DLD1 (cell line): ENCODE data around the gene TMEM140.

ENCODE experiments used
- in situ Hi-C: cut with HindIII; loops from 2 replicates; pipeline ENCODE4 v1.10.0; 2017; ENCODE audit warnings: low sequenced_read_pairs

The TMEM140 gene

DNA sequence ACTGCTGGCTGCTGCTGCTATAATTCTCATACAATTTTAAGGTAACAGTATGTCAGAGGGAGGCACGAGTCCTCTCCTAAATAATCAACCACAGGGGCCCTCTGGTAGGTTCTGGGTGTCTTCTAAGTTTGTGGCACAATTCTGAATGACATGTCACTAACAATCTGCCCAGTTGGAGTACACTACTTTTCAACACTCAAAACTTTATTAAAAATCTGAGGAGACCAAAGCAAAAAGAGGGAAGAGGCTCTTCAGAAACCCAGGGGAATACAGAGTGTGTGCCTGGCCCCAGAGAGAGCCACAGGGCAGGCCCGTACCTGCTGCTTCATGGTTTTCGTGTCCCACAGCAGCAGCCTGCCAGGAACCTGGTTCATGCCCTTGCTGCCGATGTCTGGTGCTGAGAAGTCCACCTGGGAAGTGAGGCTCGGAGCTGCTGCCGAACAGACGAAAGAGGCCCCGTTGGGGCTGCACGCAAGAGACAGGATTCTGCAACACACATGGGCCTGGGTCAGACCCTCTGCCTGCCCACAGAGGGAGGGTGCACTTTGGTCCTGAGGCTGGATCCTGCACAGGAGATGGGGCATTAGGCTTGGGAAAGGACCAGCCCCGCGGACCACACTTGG lies 45.2 kb downstream of the TMEM140 start:
- in situ Hi-C loops = no loop called here

DNA sequence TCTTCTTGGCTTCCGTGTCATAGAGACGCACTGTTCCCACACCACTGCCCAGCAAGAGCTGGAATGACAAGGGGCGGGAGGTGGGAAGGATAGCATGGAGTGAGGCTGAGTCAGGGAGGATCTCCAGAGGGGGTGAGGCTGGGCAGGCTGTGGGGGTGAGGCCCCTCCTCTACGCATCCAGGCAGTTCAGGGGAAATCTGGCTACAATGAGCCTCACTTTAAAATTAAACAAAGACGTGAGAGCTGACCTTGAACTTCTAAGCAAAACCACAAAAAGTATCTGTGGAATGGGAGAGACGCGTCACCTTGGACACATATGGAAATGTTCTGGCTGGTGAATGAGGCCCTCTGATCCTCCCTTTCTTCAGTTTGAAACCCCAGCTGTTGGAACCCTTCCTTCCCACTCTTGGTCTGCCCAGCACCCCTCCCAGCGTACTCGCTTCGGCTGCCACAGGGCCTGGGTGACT lies 45.8 kb downstream of the TMEM140 start:
- in situ Hi-C loops = no loop called here

DNA sequence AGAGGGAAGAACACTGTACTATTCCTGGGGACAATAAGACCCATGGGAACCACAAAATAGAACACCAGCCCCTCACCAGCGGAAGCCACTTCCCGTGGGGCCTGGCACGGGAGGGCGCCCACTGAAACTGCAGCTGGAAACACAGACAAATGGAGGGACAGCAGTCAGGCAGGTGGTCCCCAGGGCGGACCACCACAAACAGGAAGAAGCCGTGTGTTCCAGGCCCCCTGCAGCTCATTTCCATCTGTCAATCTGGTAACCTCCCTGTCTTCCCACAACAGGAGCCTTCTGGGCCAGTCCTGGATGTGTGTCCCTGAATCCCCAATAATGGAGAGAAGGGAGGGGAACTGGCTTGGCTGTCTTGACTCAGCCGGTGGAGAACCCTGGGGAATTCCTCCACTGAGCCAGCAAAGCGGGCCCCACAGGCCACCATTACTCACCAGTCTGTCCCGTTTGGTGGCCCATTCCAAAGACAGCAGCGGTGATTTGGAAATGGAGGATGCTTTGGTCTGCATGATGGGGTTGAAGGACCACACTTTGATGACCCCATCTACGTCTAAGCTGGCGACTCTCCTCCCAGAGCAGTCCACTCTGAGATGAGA lies 46.7 kb downstream of the TMEM140 start:
- in situ Hi-C loops = no loop called here

DNA sequence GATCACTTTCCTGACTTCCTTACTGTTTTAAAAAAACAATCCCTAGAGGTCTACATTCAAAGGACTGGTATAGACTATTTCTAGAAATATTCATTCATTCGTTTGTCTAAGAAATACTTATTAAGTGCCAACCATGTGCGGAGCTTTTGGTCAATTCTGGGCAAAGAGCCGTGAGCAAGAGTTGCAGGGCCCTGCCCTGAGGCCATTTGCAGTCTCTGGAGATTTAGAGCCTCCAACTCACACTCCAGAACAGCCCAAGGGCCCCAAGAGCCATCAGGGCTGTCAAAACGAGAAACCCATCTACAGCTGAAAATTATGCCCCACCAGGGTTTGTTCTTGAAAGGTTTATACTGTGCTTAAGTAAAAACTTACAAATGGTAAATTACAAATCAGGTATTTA lies 47.3 kb downstream of the TMEM140 start:
- in situ Hi-C loops = no loop called here

DNA sequence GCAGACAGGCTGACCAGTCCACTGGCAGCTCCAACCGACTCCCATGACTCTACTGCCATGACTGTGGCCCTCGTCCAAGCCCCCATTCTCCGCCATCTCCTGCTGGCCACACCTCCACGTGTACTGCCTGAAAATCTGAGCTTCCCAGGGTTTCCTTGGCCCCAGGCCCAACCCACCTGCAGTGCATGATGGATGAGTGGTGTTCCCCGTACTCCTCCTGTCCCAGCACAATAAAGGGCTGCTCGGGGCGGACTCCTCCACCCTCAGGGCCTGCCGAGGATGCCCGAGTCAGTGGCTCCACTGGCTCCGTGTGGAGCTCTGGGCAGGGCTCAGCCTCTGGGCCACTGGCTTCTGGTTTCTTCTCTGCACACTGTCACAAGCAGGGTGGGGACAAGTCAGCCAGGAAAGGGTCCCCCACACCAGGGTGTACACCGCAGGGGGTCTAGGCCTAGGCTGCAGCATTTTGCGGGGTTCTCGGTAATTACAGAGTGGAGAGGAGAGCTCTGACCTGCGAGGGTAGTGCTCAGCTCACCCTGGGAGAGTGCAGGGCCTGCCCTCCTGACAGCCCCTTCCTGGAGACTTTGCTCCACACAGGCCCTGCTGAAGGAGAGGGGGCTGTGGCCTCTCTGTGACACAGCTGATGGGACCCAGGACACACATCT lies 48.2 kb downstream of the TMEM140 start:
- in situ Hi-C loops = no loop called here

DNA sequence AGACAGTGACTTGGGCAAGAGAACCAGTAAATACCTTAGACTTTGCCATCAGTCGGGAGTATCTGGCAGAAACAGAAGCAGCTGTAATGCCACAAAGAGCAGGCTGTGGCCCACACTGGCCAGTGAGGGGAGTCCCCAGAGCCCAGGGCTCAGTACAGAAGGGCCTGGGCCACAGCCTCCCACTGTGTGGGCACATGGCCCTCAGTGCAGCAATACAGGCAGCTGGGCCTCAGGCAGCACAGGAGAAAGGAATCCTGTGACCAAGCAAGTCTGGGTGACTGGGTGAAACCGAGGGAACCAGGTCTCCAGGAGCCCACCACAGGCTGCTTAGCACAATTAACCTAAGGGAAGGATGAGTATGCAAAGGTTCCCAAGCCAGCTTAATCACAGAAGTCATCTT lies 49.5 kb downstream of the TMEM140 start:
- in situ Hi-C loops = no loop called here

DNA sequence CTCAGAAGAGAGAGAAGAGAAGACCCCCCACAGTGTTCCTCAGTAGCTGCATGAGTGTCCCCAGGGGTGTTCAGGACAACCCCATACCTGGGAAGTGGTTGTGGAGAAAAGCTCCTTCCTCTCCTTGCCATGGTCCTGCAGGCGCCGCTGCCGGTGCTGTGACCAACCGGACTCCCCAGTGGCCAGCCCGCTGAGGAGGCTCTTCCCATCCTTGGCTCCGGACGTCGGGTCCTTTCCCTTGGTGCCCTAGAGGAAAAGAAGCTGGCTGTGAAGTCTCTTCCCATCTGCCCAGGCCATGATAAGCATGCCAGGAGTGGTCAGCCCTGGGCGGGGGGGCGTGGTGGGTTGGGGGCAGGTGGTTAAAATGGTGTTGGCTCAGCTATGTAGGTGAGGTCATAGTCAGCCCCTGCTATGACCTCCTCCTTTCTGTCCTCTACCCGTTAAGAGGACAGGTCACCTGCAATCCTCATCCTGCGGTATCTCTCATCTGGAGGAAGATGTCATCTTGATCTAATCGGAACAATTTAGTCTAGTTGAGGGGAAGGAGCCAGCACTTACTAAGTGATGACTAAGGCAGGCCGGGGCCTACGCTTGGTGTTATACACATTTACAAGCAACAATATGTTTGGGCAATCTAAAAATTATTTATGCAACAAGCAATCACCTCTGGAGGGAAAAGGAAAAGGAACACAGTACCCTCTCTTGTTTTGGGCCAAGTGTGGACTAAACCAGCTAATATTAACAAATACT lies 50.2 kb downstream of the TMEM140 start:
- in situ Hi-C loops = no loop called here

DNA sequence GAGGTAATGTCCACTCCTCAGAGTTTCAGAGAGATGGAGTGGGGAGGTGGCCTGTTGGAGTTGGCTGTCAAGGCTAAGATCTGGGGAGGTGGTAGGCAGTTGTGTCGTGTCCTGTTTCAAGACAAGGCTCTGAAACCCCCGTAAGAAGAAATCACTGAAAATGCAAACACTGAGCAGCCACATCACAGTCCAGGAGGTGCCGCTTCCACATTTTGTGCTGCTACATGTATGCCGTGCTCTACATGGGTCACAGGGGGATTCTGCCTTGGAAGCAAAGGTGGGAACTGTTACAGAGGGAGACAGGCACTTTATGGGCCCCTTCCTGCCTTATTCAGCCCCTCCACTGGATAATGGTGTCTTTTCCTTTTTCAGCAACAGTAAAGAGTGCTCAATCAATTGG lies 51.6 kb downstream of the TMEM140 start:
- in situ Hi-C loops = no loop called here

DNA sequence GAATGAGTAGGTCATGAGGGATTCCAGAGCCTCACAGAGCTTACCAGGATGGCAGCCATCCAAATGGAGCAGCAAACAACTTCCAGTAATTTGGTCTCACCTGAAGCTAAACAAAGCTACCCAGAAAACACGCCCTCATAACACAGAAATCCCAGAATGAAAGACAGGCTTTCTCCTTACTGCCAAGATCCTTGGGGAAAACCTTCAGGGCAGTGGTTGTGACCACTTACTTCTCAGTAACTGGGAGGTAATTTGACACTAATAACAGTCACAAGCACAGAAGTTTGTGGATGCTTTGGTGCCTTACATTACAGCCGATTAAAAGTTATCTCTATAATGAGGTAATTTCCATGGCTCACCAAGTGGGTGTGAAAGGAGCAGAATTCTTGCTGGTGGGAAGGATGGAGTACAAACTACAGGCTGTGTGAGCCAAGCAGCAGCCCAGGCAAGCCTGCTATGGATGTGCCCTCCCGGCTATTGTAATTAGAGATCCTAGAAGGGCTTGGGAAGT lies 53.0 kb downstream of the TMEM140 start:
- in situ Hi-C loops = no loop called here

DNA sequence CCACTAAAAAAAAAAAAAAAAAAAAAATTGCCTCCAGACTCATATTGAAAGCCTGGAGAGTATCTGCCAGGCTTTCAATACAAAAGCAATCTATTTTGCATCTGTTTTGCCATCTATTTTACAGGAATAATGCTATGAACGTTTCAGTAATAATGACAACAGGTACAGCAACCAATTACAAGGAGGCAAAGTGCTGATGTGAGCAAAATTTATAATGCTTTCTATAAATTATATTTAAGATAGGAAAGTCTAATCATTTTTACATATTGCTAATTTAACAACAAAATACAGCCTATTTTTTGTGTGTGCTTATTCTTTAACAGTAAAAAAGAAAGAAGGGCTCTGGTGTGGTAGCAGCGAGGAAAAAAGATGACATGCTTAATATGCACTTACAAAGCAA lies 53.5 kb downstream of the TMEM140 start:
- in situ Hi-C loops = no loop called here

DNA sequence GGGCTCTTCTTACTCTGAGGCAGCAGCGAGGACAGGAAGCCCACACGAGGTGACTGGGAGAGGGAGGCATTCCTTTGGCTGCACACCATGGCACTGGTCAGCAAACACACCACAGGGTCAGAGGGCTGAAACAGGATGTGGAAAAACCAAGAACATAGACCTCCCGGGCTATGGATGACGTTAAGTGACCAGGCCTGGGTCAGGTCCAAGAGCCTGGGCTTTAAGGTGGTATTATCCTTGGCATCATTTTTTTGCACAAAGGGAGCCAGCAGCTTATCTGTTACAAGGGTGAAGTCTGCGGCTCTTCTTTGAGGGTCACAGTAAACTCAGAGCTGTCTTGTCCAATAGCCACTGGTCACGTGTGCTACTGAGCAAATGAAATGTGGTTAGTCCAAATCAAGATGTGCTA lies 56.5 kb downstream of the TMEM140 start:
- in situ Hi-C loops = no loop called here

DNA sequence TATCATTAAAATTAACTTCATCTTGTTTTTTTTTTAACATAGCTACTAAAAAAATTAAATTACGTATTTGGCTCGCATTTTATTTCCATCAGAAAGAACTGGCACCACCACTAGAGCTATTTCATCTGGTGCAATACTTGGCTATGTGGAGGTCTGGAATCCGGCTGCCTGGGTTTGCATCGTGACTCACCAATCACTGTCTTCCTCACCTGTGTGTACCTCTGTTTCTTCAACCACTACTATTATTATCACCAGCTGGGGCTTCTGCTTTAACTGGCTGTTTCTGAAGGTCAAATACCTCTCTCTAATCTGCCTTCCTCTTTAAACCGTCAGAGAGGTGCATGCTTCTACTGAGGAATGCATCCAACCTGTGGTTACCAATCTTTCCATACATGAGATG lies 57.0 kb downstream of the TMEM140 start:
- in situ Hi-C loops = no loop called here

DNA sequence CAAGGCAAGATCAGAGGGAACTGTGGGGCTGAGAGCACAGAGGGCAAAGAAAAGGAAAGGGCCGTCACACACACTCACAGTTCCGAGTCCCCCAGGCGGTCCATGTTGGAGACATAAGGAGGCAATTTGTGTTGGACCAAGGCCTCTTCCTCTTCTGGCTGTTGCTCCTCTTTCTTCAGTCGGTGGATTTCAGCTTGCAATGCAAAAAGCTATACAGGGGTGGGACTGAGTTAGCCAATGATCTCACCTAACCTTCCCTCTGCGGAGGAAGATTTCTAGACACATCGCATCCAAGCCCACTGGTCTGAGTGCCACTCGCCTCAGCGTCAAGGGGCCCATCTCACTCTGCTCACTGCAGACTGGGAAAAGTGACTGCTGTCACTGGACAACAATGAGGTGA lies 58.0 kb downstream of the TMEM140 start:
- in situ Hi-C loops = no loop called here

DNA sequence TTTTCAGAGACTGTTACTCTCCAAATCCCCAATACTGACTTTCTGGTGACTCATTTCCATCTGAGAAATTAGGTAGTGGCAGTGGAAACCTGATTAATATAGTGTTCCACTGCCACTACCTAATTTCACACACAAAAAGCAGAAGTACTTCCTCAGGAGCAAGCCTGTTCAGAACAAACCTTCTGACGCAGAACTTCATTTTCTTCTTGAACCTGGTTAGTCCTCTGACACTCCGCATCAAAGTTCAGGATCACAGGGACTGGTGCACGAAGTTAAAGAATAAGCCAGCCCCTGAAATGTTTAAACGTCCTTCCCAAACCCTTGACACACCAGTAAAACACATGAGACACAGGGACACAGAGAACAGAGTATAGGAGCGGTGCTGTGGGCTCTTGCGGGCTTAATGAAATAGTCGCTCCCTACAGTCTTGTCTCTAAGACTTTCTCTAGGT lies 59.1 kb downstream of the TMEM140 start:
- in situ Hi-C loops = no loop called here

DNA sequence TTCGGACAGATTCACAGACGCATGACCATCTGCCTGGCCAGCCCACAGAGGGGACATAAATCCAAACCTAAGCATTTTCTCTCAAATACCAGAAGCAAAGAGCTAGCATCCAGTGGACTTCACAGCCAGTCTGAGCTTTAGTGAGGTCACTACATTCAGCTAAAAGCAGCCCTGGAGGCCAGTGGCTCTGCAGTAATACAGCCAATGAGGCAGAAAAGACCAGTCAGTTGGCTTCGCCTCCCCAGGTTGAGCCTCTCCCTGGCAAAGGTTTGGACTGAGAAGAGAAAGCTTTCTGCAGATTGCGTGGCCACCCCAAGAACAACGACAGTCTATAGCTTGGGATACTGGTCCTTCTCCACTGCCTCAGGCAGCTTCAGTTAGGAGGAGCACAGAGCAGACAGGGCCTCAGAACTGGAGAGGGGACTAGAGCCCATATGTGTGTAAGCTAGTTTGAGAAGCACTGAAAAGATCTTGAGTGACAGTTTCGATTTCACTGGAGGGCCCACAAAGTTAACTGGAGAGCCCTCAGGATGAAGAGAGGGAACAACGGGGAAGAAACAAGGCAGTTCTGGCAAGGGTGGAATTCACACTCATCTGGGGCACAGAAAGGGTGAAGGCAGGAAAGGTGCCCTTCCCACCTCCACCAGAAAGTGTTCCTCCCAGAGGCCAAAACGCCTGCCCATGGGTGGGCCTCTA lies 59.7 kb downstream of the TMEM140 start:
- in situ Hi-C loops = no loop called here

DNA sequence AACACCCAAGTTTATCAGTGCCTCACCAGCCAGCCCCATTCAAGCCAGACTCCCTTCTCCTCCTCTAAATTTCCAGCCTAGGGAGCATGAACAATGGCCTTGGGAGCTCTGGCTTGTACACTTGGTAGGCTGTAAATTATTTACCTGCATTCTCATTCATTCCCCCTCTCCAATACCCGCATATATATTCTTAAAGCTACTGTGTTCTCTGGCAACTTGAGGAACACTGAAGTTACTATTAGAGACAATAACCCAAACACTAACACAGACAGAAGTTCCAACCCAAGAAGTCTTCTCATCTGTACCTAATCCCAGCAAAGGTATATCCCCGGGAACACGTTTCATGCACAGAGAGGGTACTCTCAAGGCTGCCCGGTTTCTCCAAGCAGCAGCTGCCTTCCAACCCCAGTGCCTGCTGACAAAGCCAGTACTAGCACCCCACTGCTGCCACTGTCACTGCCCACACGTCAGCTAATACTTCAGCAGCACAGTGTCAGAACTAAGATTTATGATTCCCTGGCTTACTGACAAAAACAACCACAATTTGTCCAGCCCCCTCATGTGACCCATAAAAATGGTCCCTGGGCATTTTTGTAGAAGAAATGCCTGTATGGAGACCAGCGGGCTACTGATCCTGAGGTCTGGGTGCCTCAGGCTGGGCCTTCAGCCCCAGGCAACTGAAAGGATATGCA lies 60.4 kb downstream of the TMEM140 start:
- in situ Hi-C loops = no loop called here

DNA sequence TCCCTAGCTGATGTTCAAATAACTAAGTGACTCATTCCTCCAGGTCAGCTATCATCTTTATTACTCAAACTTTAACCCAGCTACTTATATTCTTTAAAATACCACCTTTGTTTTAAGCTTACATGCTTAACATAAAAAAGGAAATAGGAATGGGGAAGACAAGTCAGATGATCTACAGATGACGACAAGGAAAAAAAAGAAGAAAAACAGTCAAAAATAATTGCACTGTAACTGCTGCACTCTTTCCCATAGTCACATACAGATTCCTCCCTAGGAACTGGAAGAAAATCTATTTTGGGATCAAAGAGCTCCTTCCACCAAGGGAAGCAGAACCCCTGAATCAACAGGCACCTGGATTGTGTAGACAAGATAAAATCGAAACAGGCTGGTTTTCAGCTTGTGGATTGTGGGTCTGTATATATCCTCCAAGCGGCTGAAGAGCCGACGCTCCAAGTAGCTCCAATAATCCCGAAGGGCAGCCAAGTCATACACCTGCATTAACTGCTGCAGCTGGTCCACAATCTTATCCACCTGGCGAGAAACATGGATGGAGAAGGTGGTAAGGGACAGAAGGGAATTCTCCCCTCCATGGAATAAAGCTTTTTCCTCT lies 61.5 kb downstream of the TMEM140 start:
- in situ Hi-C loops = no loop called here

DNA sequence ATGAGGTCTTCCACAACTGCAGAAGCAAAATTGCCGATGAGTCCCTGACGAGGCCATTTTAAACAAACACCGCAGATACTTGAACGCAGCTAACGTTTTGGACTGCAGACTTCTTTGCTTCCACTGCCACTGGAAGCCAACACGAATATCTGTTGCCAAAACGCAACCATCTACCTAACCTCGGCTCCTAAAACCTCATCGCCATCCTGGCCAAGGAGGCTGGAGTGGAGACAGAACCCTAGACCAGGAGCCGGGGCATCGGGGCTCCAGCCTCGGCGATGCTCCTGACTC lies 63.0 kb downstream of the TMEM140 start:
- in situ Hi-C loops = no loop called here

DNA sequence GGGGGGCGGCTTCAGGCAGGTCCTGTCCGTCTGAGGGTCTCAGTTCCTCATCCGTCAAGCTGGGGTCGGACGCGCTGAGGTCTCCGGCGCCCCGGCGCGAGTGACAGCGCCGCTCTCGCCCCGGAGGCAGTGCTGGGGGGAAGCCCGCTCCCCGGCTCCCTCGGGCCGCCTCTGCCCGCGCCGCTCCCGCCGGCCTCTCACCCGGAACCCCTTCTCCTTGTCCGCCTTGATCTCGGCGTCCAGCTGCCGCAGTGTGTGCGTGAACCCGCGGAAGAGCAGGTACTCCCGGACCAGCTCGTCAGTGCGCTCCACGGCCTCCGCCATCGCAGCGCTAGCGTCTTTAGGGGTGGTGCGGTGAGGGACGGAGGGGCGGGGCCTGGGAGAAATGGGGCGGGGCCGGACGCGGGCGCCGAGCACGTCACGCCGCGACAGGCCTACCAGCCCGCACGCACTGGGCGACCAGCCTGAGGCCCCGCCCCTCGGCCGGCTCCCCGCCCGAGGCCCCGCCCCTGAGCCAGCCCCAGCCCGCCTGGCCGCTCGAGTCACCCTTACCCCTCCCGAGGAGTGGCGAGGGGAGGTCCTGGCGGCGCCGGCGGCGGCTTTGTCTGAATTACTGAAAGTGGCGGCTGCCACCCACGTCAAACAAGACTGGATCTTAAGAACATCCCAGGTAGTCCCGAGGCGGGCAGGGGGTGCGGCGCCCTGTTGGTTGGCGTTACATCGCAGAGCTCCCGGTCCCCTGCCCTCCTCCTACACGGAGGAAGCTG lies 63.5 kb downstream of the TMEM140 start, which contains the start of gene WDR91:
Gene WDR91, minus strand, starts transcription at position 348 of the 767 bp plus-strand sequence. Its CDS starts 24 bp downstream, at position 324.
- in situ Hi-C loops = no loop called here
